ENCODE results near the gene FBXO21.
"Not testable (repeated sequence)": the region's sequence is repeated elsewhere in the genome, so short reads cannot be mapped to it uniquely, and the experiment has no call there.

Gene FBXO21

DNA sequence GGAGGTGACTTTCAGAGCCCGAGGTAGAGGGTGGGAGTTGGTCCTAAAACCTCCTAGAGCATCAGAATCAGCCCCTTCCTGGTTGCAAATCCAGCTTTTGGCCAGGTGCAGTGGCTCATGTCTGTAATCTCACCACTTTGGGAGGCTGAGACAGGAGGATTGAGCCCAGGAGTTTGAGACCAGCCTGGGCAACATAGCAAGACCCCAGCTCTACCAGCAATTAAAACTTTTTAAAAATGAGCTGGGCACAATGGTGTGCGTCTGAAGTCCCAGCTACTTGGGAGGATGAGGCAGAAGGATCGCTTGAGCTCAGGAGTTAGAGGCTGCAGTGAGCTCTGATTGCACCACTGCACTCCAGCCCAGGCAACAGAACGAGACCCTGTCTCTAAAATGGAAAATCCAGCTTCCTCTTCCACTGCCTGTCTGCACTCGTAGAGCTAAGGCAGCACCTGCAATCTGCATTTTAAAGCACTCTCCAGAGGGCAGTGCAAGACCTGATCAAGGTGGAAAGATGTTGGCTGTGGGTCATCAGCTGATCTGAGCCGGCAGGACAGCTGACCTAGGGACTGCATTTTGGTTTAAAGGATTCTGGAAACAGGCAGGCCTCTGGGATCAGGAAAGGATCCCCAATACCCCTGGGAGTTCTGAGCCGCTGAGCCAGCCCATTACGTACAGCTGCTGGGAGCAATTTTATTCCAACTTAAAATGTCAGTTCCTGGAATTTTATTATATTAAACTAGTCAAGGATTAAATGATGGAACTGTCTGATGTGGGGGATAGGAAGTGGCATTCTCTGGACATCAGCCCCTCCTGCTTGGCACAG lies 89.2 kb downstream of the FBXO21 start:
- no peak for DNase-seq

DNA sequence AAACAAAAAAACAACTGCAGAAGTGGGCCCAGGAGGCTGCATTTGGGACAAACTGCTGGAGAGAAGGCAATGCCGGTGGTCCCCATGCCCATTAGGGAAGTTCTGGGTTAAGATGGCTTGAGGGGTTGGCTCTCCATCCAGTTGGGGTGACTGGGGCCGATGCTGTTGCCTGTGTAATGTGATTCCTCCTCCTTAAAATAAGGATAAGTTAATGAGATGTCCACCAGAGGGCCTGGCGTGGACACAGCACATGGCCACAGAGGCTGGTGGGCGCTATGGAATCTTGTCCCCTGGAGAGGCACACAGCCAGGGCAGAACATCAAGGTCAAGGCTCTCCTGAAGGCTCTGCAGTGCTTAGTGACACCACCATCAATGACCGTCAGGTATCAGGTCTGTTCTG lies 90.0 kb downstream of the FBXO21 start:
- DNase-seq: no peak

DNA sequence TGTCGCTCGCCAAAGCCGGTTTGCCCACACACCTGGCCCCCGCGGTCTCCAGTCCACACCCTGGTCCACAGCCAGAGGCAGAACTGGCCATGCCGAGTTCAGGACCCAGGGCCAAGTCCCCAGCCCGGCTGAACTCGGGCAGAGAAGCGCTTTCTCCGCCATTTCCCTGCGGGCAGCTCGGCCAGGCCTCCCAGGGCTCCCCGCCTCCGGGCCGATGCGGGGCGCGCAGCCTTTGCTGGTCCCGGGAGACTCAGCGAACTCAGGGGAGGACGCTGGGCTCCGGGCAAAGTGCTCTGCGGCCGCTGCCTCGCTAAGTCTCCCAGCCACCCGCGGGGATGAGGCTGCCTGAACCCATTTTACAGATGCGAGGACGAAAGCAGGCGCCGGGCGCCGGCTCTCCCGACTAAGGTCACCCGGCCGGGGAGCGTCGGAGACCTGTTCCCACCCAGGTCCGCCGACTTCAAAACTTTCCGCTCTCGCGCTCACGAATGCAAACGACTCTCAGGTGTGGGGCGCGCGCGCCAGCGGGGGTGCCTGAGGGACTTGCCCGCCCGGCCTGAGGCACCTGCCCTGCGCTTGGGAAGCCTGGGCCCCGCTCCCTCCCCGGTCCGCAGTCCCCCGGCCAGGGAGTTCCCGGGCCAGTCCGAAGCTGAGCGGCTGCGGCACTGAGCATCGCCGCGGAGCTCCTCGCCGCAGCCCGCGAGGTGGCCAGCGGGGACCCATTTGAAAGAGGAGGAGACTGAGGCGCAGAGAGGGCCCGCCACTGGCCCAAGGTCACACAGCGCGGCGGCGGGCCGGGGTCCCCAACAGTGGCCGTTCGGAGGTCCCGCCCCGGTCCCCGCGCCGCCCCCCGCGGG lies 91.7 kb downstream of the FBXO21 start:
- DNase-seq: peak; percentile 25

DNA sequence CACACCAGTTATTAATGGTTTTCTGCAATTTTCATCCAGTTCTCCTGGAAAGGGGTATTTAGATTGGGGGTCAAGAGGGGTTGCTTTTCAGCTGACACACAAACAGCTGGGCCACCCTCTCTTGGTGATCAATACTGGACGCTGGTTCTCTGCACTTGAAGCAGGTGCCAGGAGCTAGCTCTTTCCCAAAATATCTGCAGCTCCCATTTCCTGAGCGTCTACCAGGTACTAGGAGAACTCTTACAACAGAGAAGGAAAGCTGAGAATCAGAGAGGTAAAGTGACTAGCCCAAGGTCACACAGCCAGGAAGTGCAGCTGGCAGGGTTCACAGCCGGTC lies 92.3 kb downstream of the FBXO21 start:
- DNase-seq: no peak

DNA sequence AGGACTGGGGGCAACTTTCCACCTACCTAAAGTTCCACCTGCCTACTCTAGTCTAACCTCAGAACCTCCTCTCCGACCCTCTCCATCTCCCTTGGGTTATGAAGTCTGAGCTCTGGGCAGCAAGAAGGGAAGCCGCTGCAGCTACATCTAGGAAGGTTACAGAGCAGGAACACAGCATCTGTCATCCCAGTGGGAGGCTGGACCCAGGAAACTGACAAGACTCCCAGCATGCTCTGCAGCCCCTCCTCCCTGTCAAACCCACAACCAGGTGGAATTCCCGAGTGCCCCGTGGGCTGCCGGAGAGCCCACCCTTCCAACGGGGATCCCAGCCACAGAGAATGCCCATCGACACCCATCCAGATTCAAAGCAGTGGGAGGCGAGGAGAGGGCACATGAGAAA lies 93.1 kb downstream of the FBXO21 start:
- no peak for DNase-seq

DNA sequence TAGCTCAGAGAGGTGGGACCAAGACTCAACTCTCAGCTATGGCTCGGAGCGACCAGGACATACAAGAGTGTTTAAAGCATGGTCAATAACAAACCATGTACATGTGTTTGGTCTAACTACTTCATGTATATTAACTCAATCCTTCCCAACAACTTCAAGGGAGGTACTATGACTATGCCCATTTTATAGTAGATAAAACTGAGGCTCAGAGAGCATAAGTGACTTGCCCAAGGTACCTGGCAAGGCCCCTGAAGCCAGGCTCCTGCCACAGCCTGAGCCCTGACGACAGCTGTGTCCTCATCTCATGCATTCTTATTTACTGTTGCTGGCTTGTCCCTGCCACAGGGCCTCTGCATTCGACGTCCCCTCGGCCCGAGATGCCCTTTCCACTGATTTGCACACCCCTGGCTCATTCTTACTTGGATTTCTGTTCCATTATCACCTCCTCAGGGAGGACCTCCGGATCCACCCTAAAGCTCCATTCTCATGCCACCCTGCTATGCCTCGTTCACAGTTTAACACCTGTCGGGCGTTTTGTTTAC lies 93.7 kb downstream of the FBXO21 start:
- no peak for DNase-seq

DNA sequence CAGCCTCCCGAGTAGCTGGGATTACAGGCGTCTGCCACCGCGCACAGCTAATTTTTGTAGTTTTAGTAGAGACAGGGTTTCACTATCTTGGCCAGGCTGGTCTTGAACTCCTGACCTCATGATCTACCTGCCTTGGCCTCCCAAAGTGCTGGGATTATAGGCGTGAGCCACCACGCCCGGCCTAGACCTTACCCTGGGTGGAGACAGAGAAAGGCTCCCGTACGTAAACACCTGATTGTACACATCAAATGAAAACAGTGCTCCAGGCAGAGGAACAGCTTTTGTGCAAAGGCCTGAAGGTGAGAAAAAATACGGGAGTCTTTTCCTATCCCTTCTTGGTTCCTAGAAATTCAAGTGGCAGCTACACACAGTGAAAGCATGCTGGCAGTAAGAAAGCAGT lies 95.1 kb downstream of the FBXO21 start:
- not testable (repeated sequence) for DNase-seq

DNA sequence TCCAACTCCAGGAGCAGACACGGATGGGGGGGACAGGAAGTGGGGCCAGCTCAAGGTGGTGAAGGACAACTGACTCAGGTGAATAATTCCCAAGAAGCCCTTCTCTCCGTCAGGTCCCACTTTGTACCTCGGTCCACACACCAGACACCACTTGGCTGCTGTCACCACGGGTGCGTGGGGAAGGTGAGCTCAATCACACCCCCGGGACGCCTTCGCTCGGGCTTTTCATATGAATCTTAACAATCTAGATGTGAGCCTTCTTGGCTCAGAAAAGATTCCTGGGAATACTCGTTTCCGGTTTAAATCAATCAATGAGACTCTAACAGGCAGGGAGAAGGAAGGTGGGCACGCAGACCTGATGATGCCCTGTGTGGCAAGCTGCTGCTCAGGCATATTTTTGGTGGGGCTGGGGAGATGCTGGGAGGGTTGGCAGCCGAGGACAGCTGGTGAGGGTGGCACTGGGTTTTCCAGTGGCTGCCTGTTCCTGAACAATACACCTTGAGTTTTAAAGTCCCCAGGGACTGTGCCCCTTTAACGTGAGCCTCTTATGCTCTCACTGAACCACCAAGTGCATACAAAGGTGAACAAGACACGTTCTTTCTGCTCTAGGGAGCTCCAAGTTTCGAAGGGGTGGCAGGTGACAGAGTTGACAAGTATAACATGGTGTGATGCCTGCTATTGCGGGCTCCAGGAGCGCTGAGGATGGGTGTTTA lies 96.2 kb downstream of the FBXO21 start:
- no peak for DNase-seq

DNA sequence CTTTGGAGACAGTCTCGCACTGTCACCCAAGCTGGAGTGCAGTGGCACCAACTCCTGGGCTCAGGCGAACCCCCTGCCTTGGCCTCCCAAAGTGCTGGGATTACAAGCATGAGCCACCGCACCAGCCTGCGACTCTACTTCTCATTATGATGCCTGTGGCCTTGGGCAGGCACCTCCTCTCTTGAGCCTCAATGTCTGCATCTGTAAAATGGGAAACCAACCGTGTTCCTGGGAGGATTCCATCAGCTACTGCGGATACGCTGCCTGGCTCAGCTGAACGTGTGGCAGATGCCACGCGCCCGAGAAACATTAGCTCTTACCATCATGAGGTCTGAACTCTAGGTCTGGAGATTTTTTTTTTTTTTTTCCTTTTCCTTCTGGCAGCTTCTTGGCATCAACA lies 96.8 kb downstream of the FBXO21 start:
- no peak for DNase-seq

DNA sequence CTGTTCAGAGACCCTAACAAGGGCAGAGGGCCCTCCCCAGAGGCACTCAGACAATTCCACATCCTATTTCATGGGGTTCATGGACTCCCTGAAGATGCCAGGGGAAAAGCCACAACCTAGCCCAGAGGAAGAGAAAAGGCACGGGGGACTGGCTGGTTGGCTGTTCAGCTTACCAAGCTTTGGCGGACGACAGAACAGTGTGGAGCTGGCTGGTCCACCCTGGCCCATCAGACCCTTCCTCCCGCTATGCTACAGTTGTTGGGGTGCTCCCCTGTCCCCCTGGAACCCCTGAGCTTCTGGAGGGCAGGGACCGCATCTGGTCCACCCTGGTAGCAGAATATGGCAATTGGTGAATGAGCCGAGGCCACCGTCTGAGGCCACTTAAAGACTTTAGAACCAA lies 97.4 kb downstream of the FBXO21 start:
- DNase-seq: no peak

DNA sequence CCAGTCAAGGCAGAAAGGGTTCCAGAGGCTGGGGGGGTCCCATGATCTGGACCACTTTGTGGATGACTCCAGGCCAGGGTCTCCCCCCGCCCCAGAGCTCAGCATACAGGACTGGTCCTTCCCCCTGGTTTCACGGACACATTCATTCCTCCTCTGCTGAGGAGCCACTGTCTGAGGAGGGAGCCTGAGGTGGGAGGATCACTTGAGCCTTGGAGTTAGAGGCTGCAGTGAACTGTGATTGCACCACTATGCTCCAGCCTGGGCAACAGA lies 97.8 kb downstream of the FBXO21 start:
- no peak for DNase-seq
